ENCODE results near the gene GAR1. TPM values are rescaled to one million over a fixed set of nuclear protein-coding genes. Genes with fewer than 3 reads are reported as not detected.

Gene GAR1
- total RNA-seq, 1 donor from 2014 or later: 16.4 TPM

GRCh38 chr4:109870061-109870460, 54.5 kb downstream of the GAR1 start:
- Histone ChIP-seq H3K36me3 (ENCODE audit: control insufficient read depth, insufficient read depth, low read length) (no peaks in the 10 kb centered on the region), H3K4me3 (ENCODE audit: low read depth, low read length) (no peak overlapping the region), H3K27me3 (ENCODE audit: control insufficient read depth, insufficient read depth, low read length) (no peaks in the 10 kb centered on the region)
- TF ChIP-seq CTCF (IDR thresholded peaks at IDR 0.05; ENCODE audit: insufficient read depth, low read length, poor library complexity, severe bottlenecking): no peak
- no peak for DNase-seq (ENCODE audit: low read depth)

GRCh38 chr4:109872065-109872464, 56.5 kb downstream of the GAR1 start:
- Histone ChIP-seq H3K36me3 (ENCODE audit: control insufficient read depth, insufficient read depth, low read length) (no peaks in the 10 kb centered on the region), H3K27me3 (ENCODE audit: control insufficient read depth, insufficient read depth, low read length) (no peaks in the 10 kb centered on the region), H3K4me3 (ENCODE audit: low read depth, low read length) (no peak overlapping the region)
- TF ChIP-seq CTCF (IDR thresholded peaks at IDR 0.05; ENCODE audit: insufficient read depth, low read length, poor library complexity, severe bottlenecking): no peak
- no peak for DNase-seq (ENCODE audit: low read depth)

DNA sequence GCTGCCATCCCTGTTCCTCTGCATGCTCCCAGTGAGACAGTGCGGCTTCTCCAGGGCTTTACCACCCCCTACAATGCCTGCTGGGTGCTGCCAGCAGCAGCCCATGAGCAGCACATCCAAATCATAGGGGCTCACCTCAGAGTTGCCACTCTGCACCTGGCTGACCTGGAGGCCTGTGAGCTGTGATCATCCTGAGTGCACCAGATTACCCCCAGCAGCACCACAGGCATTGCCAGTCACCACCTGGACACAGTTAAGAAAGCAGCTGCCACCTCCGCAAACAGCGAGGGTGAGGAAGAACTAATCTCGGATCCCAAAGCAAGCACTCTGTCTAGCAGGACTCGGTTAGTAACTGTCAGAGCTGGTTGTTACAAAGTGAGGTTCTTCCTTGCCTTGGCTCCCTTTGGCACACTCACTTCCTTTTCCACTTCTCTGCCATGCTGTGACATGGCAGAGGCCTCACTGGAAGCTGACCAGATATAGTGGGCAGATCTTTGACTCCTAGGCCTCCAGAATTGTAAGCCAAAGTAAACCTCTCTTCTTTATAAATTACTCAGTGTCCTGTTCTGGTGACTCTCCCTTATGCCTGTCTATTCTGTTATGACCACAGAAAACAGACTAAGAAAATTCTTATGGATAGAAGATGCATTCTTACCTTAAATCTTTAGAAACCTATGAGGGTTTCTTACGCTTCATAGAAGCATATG, 57.5 kb downstream of the GAR1 start:
- TF ChIP-seq CTCF (IDR thresholded peaks at IDR 0.05; ENCODE audit: insufficient read depth, low read length, poor library complexity, severe bottlenecking): no peak
- H3K27me3 ChIP-seq (ENCODE audit: control insufficient read depth, insufficient read depth, low read length): no peaks in the 10 kb centered on the region

GRCh38 chr4:109873791-109874514, 58.4 kb downstream of the GAR1 start:
- Histone ChIP-seq H3K27me3 (ENCODE audit: control insufficient read depth, insufficient read depth, low read length) (no peaks in the 10 kb centered on the region), H3K36me3 (ENCODE audit: control insufficient read depth, insufficient read depth, low read length) (no peaks in the 10 kb centered on the region), H3K4me3 (ENCODE audit: low read depth, low read length) (no peak overlapping the region)
- no peak for TF ChIP-seq CTCF (IDR thresholded peaks at IDR 0.05; ENCODE audit: insufficient read depth, low read length, poor library complexity, severe bottlenecking)
- DNase-seq (ENCODE audit: low read depth): peak; percentile 1

More for the DNA sequence above, 57.5 kb downstream of the GAR1 start:
- no peak for DNase-seq (ENCODE audit: low read depth)
- Histone ChIP-seq H3K4me3 (ENCODE audit: low read depth, low read length) (no peak overlapping the region), H3K36me3 (ENCODE audit: control insufficient read depth, insufficient read depth, low read length) (no peaks in the 10 kb centered on the region)

Other genes starting within 250 kb of the GAR1 start
- 51.8 and 53.6 TPM in 2 replicates for gene CASP6, start 112.3 kb upstream of the GAR1 start, total RNA-seq
- 28.2 and 70.2 TPM in 2 replicates for gene PLA2G12A, start 85.7 kb upstream of the GAR1 start, total RNA-seq
- gene CFI, start 13.8 kb upstream of the GAR1 start, total RNA-seq: 3.0 and 4.2 TPM in 2 replicates
- gene RRH, start 12.2 kb downstream of the GAR1 start, total RNA-seq: not detected in 2 replicates
- gene LRIT3, start 32.3 kb downstream of the GAR1 start, total RNA-seq: 0.08 and 0.14 TPM in 2 replicates
- 0.21 and 1.0 TPM in 2 replicates for gene EGF, start 97.1 kb downstream of the GAR1 start, total RNA-seq